G401 (cell line): ENCODE measurements around the gene CENATAC. TPM values are rescaled to one million over a fixed set of nuclear protein-coding genes. Genes with fewer than 3 reads are reported as not detected.
"Not testable (repeated sequence)": the region's sequence is repeated elsewhere in the genome, so short reads cannot be mapped to it uniquely, and the experiment has no call there.

ENCODE experiments used
- DNase-seq: peaks from one replicate; pipeline ENCODE4 v3.0.0-alpha.2; 2015; ENCODE audit warnings: low spot score
- in situ Hi-C: cut with HindIII; loops from 2 replicates; pipeline ENCODE4 v1.10.0; 2016; ENCODE audit warnings: low sequenced_read_pairs, mixed read lengths
- total RNA-seq: library from RNA; depleted of rRNA; stranded (reverse); fragments of >200 nt; shearing (Covaris generic); gene quantifications from 2 replicates; pipeline ENCODE4 v1.2.3, GENCODE V29; 2014; rRNA removed

Gene CENATAC
- total RNA-seq, 1 experiment from 2014 or later, result 34.0 TPM

- in situ Hi-C loops, result no loop called here
- no peak for DNase-seq
These were observed 46.8 kb downstream of the CENATAC start for GRCh38 chr11:119044708-119045107.

DNA sequence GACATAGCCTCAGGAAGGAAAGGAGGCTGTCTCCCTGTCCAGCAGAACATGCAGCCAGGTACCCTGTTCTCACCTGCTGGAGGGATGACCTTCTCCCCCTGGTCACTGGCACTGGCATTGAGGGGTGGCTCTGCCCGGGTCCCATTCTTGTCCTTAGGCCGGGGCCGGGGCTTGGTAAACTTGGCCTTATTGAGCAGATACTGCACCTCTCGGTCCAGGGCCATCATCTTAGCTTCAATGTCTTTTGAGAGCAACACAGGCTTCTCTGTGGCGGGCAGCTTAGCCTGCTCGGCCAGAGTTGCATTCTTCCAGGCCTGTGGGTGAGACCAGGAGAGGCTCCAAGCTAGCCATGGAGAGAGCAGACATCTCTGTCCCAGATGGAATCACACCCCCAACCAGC, 48.6 kb downstream of the CENATAC start:
- in situ Hi-C loops, result no loop called here
- DNase-seq, result no peak

- no peak for DNase-seq
- in situ Hi-C loops, result no loop called here
These were observed 49.3 kb downstream of the CENATAC start for GRCh38 chr11:119047205-119047604.

GRCh38 chr11:119048644-119049043, 50.7 kb downstream of the CENATAC start:
- in situ Hi-C loops, result no loop called here

DNA sequence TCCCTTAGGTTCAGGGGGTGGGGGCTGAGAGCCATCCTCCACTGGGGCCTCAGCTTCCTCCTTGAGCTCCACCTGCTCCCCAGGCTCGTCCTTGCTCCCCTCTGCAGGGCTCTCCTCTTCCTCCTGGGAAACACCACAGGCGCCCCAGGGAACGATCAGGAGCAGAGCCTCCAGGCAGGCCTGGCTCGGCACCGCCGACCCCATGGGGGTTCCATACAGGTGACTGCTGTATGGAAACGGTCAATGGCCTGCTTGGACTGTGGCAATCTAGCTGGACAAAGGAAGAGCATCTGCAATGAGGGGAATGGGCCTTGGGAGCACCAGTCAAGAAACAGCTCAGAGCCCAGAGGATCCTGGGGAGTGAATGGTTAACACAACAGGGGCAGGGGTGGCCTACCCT, 51.1 kb downstream of the CENATAC start:
- no peak for DNase-seq
- in situ Hi-C loops, result no loop called here

More at GRCh38 chr11:119048644-119049043, 50.7 kb downstream of the CENATAC start:
- no peak for DNase-seq

DNA sequence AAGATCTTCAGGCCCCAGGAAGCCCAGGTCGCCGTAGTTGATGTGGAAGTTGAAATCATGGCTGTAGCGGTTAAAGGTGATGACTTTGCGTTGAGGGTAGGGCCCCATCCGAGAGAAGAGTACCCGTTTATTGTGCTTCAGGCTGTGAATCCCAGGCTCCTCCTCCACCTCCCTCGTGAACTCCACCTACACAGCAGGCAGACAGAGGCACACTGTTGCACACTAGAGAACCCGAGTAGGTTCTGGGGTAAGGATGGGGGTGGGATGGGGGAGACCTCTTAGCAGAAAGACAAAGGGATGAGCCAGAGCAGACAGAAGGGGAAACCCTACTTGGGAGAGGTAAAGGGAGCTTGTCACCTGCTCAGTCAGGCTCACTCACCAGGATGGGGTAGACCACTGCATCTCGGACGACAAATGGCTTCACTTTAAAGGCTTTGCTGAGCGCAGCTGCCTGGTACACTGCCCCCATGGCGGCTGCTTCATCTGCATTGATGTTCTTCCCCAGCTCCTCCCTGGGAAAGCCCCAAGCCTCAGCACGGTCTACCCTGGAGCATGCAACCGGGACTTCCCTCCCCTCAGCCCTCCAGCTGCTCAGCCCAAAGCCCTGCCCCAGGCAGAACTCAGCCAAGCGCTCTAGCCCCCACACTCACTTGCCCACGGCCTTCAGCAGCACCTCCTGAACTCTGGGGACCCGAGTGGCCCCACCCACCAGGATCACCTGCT, 53.7 kb downstream of the CENATAC start:
- DNase-seq, result no peak

DNA sequence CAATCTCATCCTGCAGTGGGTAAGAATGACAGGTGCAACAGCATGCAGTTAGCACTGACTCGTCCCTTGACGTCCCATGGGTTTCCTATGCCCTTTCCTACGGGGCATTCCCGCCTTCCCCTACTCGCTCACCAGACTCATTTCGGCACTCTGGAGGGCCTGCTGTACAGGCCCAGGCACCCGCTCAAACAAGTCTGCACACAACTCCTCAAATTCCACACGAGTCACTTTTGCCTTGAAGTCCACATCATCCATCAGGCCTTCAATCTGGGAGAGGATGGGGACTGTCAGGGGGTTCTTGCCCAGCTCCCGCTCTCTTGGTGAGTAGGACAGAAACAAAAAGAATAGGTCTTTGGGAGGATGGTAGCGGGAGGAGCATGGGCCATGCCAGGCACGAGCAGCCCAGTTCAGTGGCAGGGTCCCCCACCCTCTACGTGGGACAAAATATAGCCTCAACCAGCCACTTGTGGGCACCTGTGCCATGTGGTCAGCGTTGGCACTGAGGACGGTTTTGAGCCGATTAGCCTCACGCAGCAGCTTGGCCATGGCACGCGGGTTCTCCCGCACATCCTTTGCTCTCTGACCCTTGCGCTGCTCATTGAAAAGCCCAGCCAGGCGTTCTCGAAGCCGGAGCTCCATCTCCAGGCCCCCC, 54.4 kb downstream of the CENATAC start:
- in situ Hi-C loops, result no loop called here
- no peak for DNase-seq

More for the DNA sequence above, 53.7 kb downstream of the CENATAC start:
- in situ Hi-C loops, result no loop called here

DNA sequence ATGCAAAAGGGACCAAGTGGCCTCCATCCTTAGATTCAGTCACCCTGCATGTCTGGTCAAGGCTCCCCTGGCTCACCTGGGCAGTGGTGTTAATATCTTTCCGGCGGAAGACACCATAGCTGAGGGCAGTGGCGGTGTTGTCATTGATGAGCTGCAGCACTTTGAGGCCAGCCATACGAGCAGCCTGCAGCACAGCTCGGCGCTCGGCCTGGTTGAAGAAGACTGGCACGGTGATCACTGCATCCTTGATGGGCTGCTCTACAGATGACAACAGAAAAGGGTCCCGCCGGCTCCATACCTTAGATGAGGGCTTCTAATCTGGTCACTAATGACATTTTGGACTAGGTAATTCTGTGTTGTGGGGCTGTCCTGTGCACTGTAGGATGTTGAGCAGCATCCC, 56.5 kb downstream of the CENATAC start:
- in situ Hi-C loops, result no loop called here
- DNase-seq, result no peak

DNA sequence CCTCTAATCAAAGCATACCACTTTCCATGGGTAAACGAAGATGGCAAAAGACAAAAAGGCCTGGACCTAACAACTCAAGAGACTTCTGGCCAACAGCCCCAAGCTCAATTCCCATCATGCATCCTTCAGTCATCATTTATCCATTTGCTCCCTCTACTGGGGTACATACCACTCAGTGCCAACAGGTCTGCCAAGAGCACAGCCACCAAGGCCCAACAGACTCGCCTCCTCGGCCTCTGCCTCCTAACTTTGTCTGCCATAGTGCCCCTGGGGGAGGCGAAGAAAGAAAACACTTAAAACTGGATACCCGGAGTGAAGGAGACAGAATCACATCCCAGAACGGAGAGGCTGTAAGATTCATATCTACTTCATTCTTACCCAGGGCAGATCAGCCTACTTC, 58.0 kb downstream of the CENATAC start:
- DNase-seq, result peak; percentile 14
- in situ Hi-C loops, result no loop called here

DNA sequence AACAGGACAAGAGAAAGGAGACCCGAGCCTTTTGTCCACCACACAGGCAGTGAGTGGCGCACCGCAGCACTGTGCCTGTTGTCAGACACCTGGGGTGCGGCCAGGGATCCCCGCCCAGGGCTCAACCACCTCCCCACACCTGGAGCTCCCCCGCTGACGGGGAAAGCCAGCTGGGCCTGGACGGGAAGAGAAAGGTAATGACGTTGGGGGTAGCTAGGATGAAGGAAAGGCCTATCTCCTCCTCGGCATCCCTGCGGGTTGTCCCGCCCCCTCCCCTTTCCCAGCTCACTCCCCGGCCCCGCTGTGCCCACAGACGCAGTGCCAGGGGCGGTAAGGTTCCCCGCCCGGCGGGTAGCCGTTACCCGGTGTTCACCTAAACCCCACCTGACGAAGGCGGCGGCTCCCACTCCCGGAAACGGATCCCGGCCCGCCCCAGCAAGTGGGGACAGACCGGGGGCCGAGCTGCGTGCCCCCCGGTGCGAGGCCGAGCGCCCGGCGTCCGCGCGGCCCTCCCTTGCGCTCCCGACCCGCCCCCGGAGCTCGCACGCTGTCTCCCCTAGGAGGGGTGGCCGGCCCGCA, 58.6 kb downstream of the CENATAC start:
- peak; percentile 4 for DNase-seq
- in situ Hi-C loops, result no loop called here

GRCh38 chr11:119057000-119057769, 59.2 kb downstream of the CENATAC start, which contains the start of gene HYOU1:
Gene HYOU1 (minus strand): TSS chr11:119057205. CDS start chr11:119056160, 1,045 bp downstream.
- in situ Hi-C loops, result no loop called here
- DNase-seq, result peak; percentile 96

GRCh38 chr11:119059128-119059527, 61.2 kb downstream of the CENATAC start:
- DNase-seq, in situ Hi-C loops: not testable (repeated sequence)

DNA sequence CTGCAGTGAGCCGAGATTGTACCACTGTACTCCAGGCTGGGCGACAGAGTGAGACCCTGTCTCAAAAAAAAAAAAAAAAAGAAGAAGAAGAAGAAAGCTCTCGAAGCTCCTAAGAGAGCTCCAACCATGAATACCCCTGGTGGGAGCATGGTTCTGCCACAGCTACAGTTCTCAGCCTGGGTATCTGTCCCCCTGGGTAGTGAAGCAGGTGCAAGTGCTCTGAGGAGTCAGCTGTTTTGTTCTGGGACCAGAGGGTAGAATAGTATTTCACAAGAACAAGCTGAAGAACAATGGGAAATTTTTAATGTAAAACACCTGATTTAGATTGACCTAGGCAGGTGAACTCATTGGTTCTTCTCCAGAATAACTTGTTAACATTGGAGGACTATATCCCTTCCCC, 63.3 kb downstream of the CENATAC start:
- in situ Hi-C loops, result no loop called here
- no peak for DNase-seq

- in situ Hi-C loops, result no loop called here
- DNase-seq, result no peak
These were observed 64.8 kb downstream of the CENATAC start for GRCh38 chr11:119062779-119063178.

DNA sequence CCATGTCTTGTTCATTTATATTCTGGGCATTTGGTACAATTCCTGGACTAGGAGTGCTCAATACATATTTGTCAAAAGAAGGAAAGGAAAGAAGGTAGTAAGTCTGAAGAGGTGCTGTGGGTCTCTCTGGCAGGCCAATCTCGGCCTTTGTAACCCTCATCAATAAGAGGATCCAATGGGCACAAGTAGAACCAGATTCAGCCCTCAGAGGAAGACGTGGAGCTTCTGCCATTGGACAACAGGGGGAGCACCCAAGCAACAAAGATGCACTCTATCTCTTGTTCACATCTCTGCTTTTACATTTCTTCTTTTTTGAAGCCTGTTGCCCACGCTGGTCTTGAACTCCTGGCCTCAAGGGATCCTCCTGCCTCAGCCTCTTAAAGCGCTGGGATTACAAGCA, 67.4 kb downstream of the CENATAC start:
- in situ Hi-C loops, result no loop called here
- peak; percentile 26 for DNase-seq

Other genes starting within 250 kb of the CENATAC start
- 51.7 and 82.5 TPM in 2 replicates for gene DDX6, start 207.0 kb upstream of the CENATAC start, total RNA-seq
- not detected in 2 replicates for gene CXCR5, start 114.2 kb upstream of the CENATAC start, total RNA-seq
- 10.2 and 13.4 TPM in 2 replicates for gene BCL9L, start 72.2 kb upstream of the CENATAC start, total RNA-seq
- not detected in 2 replicates for gene UPK2, start 41.8 kb upstream of the CENATAC start, total RNA-seq
- not detected in 2 replicates for gene FOXR1, start 26.4 kb upstream of the CENATAC start, total RNA-seq
- 2,429 and 3,013 TPM in 2 replicates for gene RPS25, start 20.2 kb downstream of the CENATAC start, total RNA-seq
- 97.7 and 110 TPM in 2 replicates for gene TRAPPC4, start 20.6 kb downstream of the CENATAC start, total RNA-seq
- gene SLC37A4, start 32.7 kb downstream of the CENATAC start, total RNA-seq, result 9.9 and 15.5 TPM in 2 replicates
- 152 and 205 TPM in 2 replicates for gene HYOU1, start 59.1 kb downstream of the CENATAC start, total RNA-seq
- gene VPS11, start 69.7 kb downstream of the CENATAC start, total RNA-seq, result 19.9 and 21.0 TPM in 2 replicates
- gene HMBS, start 86.7 kb downstream of the CENATAC start, total RNA-seq, result 63.6 and 87.0 TPM in 2 replicates
- 4.0 and 4.7 TPM in 2 replicates for gene DPAGT1, start 103.7 kb downstream of the CENATAC start, total RNA-seq
- gene C2CD2L, start 109.2 kb downstream of the CENATAC start, total RNA-seq, result 4.6 and 5.8 TPM in 2 replicates
- gene HINFP, start 123.4 kb downstream of the CENATAC start, total RNA-seq, result 18.5 and 22.4 TPM in 2 replicates
- gene ABCG4, start 150.9 kb downstream of the CENATAC start, total RNA-seq, result 0.06 and 1.7 TPM in 2 replicates
- gene NLRX1, start 170.6 kb downstream of the CENATAC start, total RNA-seq, result not detected in 2 replicates
- gene NHERF4, start 187.3 kb downstream of the CENATAC start, total RNA-seq, result not detected in 2 replicates
- gene CBL, start 208.2 kb downstream of the CENATAC start, total RNA-seq, result 4.9 and 11.7 TPM in 2 replicates